Motor neuron (in vitro differentiated cells): Measurements from ENCODE around the gene DLG2. TPM values are rescaled to one million over a fixed set of nuclear protein-coding genes. Genes with fewer than 3 reads are reported as not detected.
"Not testable (repeated sequence)": the region's sequence is repeated elsewhere in the genome, so short reads cannot be mapped to it uniquely, and the experiment has no call there.

Source experiments
- ATAC-seq, 8 experiments: fragments of 200-7000 bp; cut with Tn5 transposase; replicated peaks in 6 of 8; 2 replicates each; pipeline ENCODE4 v1.8.0; 2021; ENCODE audit warnings: mild to moderate bottlenecking in 8 of 8, moderate library complexity in 8 of 8
- H3K27ac ChIP-seq, 2 donors: fragments of 250-450 bp; sonication (Bioruptor Pico); 2 replicates each; pipeline ENCODE4 v1.9.0; 2021; ENCODE audit warnings: antibody characterized with exemption in 2 of 2, mild to moderate bottlenecking in 2 of 2, moderate library complexity in 1 of 2
- H3K4me1 ChIP-seq, 2 donors: fragments of 250-450 bp; sonication (Bioruptor Pico); replicated peaks in 1 of 2; 2 replicates each; pipeline ENCODE4 v1.6.1; 2021; ENCODE audit warnings: antibody characterized with exemption in 2 of 2, mild to moderate bottlenecking in 2 of 2, moderate library complexity in 1 of 2
- H3K4me3 ChIP-seq, 5 donors: fragments of 250-450 bp; sonication (Bioruptor Pico); 2 replicates each; pipeline ENCODE4 v1.9.0; 2021; ENCODE audit warnings: antibody characterized with exemption in 5 of 5, mild to moderate bottlenecking in 5 of 5, moderate library complexity in 4 of 5
- WGBS, 10 experiments: fragments of 450-650 bp; shearing (Covaris generic); methylation state at CpG; one replicate each; pipeline ENCODE4 v1.0.0; 2022; 5-methylcytosine and 5-hydroxymethylcytosine counted together
- in situ Hi-C, 9 experiments: fragments of 400-800 bp; cut with MboI; loops; one replicate each; pipeline ENCODE4 v1.15.0; 2021; ENCODE audit warnings: low sequenced_read_pairs in 9 of 9, low pct_unique_long_range_greater_than_20kb in 2 of 9; ENCODE audit not compliant: unreplicated experiment in 9 of 9
- total RNA-seq, 8 experiments: library from RNA; unstranded; fragments of 300-600 nt; gene quantifications; 2 replicates each; pipeline versions ENCODE4 v1.2.3 to v1.2.4, GENCODE V29; 2022

DLG2 gene
- total RNA-seq, 8 experiments from 2014 or later: 1.3 to 17.5 (median 6.5) TPM

GRCh38 chr11:85391141-85391540 lies 236.0 kb downstream of the DLG2 start:
- H3K27ac ChIP-seq: no peak overlapping the region
- no peak for ATAC-seq
- peaks cover 4 to 7% of the 10 kb centered on the region in 2 donors for H3K4me1 ChIP-seq
- WGBS, 10 experiments: 0 to 77% (median 40%) methylated on average over 1 of the region's 1 CpG; no CpG with 5 or more reads in 1 of the 10 experiments
- H3K4me3 ChIP-seq: no peak overlapping the region
- in situ Hi-C loops: no loop called here

- Histone ChIP-seq H3K27ac (no peak overlapping the region), H3K4me3 (no peak overlapping the region), H3K4me1 (no peaks in the 10 kb centered on the region)
- ATAC-seq: no peak
- in situ Hi-C loops: no loop called here
These were observed 241.6 kb downstream of the DLG2 start for GRCh38 chr11:85385547-85385946.

- in situ Hi-C loops: no loop called here
- Histone ChIP-seq H3K27ac (no peak overlapping the region), H3K4me3 (no peak overlapping the region), H3K4me1 (no peaks in the 10 kb centered on the region)
- no peak for ATAC-seq
- WGBS, 10 experiments: 0 to 100% (median 7%) methylated on average over 1 of the region's 1 CpG; no CpG with 5 or more reads in 4 of the 10 experiments
These were observed 242.0 kb downstream of the DLG2 start for GRCh38 chr11:85385111-85385510.

- no peaks in the 10 kb centered on the region for H3K4me1 ChIP-seq
- 0 to 100% (median 71%) methylated on average over 1 to 2 of the region's 2 CpGs for WGBS, 10 experiments
- no peak overlapping the region for H3K4me3 ChIP-seq
- H3K27ac ChIP-seq: no peak overlapping the region
- in situ Hi-C loops: no loop called here
- ATAC-seq: no peak
These were observed 248.1 kb downstream of the DLG2 start for GRCh38 chr11:85379066-85379465.

GRCh38 chr11:85377901-85378300 lies 249.2 kb downstream of the DLG2 start:
- Histone ChIP-seq H3K4me1 (no peaks in the 10 kb centered on the region), H3K27ac (no peak overlapping the region), H3K4me3 (no peak overlapping the region)
- in situ Hi-C loops: no loop called here
- no peak for ATAC-seq

GRCh38 chr11:85359859-85360258 lies 267.3 kb downstream of the DLG2 start:
- WGBS, 10 experiments: 33 to 100% (median 81%) methylated on average over 1 to 6 of the region's 6 CpGs
- in situ Hi-C loops: no loop called here
- peak in 2 of 8 experiments; percentile 70 to 78 for ATAC-seq
- Histone ChIP-seq H3K4me3 (no peak overlapping the region), H3K27ac (no peak overlapping the region), H3K4me1 (no peaks in the 10 kb centered on the region)

- no peaks in the 10 kb centered on the region for H3K4me1 ChIP-seq
- in situ Hi-C loops: no loop called here
- no peak for ATAC-seq
- no peak overlapping the region for H3K4me3 ChIP-seq
- no peak overlapping the region for H3K27ac ChIP-seq
These were observed 271.2 kb downstream of the DLG2 start for GRCh38 chr11:85355921-85356320.

GRCh38 chr11:85349539-85349938 lies 277.6 kb downstream of the DLG2 start:
- WGBS, 10 experiments: 0 to 100% (median 92%) methylated on average over 1 to 2 of the region's 2 CpGs; no CpG with 5 or more reads in 5 of the 10 experiments
- ATAC-seq, H3K4me3 ChIP-seq, H3K27ac ChIP-seq, H3K4me1 ChIP-seq, in situ Hi-C loops: not testable (repeated sequence)

GRCh38 chr11:85348945-85349344 lies 278.2 kb downstream of the DLG2 start:
- in situ Hi-C loops: no loop called here
- ATAC-seq: no peak
- Histone ChIP-seq H3K4me3 (no peak overlapping the region), H3K4me1 (no peaks in the 10 kb centered on the region), H3K27ac (no peak overlapping the region)

GRCh38 chr11:85347291-85347690 lies 279.9 kb downstream of the DLG2 start:
- no peaks in the 10 kb centered on the region for H3K4me1 ChIP-seq
- in situ Hi-C loops: no loop called here
- H3K4me3 ChIP-seq: no peak overlapping the region
- no peak overlapping the region for H3K27ac ChIP-seq
- 0 to 56% (median 35%) methylated on average over 1 of the region's 1 CpG; no CpG with 5 or more reads in 6 of the 10 experiments for WGBS, 10 experiments
- no peak for ATAC-seq

- in situ Hi-C loops: no loop called here
- ATAC-seq: no peak
- Histone ChIP-seq H3K4me3 (no peak overlapping the region), H3K27ac (no peak overlapping the region), H3K4me1 (no peaks in the 10 kb centered on the region)
- 25 to 100% (median 93%) methylated on average over 1 to 6 of the region's 6 CpGs; no CpG with 5 or more reads in 2 of the 10 experiments for WGBS, 10 experiments
These were observed 280.7 kb downstream of the DLG2 start for GRCh38 chr11:85346484-85346883.

- H3K4me3 ChIP-seq, H3K27ac ChIP-seq, ATAC-seq, in situ Hi-C loops, H3K4me1 ChIP-seq: not testable (repeated sequence)
- 33 to 100% (median 71%) methylated on average over 1 to 3 of the region's 3 CpGs; no CpG with 5 or more reads in 2 of the 10 experiments for WGBS, 10 experiments
These were observed 286.3 kb downstream of the DLG2 start for GRCh38 chr11:85340846-85341245.

- H3K4me3 ChIP-seq: no peak overlapping the region
- ATAC-seq: no peak
- no peak overlapping the region for H3K27ac ChIP-seq
- 55 to 100% (median 93%) methylated on average over 1 of the region's 1 CpG; no CpG with 5 or more reads in 1 of the 10 experiments for WGBS, 10 experiments
- in situ Hi-C loops: no loop called here
- H3K4me1 ChIP-seq: no peaks in the 10 kb centered on the region
These were observed 308.6 kb downstream of the DLG2 start for GRCh38 chr11:85318573-85318972.

GRCh38 chr11:85316967-85317366 lies 310.2 kb downstream of the DLG2 start:
- H3K4me1 ChIP-seq: no peaks in the 10 kb centered on the region
- WGBS, 10 experiments: 20 to 100% (median 50%) methylated on average over 1 to 5 of the region's 5 CpGs; no CpG with 5 or more reads in 1 of the 10 experiments
- H3K27ac ChIP-seq: no peak overlapping the region
- H3K4me3 ChIP-seq: no peak overlapping the region
- ATAC-seq: no peak
- in situ Hi-C loops: no loop called here

- ATAC-seq: no peak
- no peaks in the 10 kb centered on the region for H3K4me1 ChIP-seq
- no peak overlapping the region for H3K27ac ChIP-seq
- no peak overlapping the region for H3K4me3 ChIP-seq
- in situ Hi-C loops: no loop called here
These were observed 313.4 kb downstream of the DLG2 start for GRCh38 chr11:85313741-85314140.
